NT2/D1 (cell line): Measurements from ENCODE around the gene PDS5A.

Source experiments
- SUZ12 ChIP-seq: IDR thresholded peaks from 2 replicates; pipeline ENCODE4 v1.6.1; 2011; ENCODE audit not compliant: insufficient read length, insufficient read depth; ENCODE audit errors: extremely low read depth
- YY1 ChIP-seq: IDR thresholded peaks from 2 replicates; pipeline ENCODE4 v1.6.1; 2011; ENCODE audit not compliant: insufficient read length, insufficient read depth
- ZNF274 ChIP-seq: IDR thresholded peaks from 2 replicates; pipeline ENCODE4 v1.6.1; 2011; ENCODE audit warnings: mild to moderate bottlenecking, low read depth, low read length

- no peak for TF ChIP-seq ZNF274
- TF ChIP-seq YY1, result no peak
- TF ChIP-seq SUZ12, result no peak
Measured at GRCh38 chr4:39998659-39999345, 21.1 kb upstream of the PDS5A start.
